GM19468 (cell line): Measurements from ENCODE around the gene SPINK4.
A peak's percentile ranks its signal among the peaks of the same experiment; 100 is the strongest.

Experiments
- ATAC-seq: cut with Tn5 transposase; IDR thresholded peaks from one replicate; pipeline ENCODE4 v1.9.1; 2021; ENCODE audit warnings: mild to moderate bottlenecking, moderate library complexity, moderate number of reproducible peaks; ENCODE audit not compliant: unreplicated experiment; ENCODE audit errors: extremely low read depth

Gene SPINK4

GRCh38 chr9:33255014-33255413 is 15.0 kb downstream of the SPINK4 start:
- no peak for ATAC-seq

DNA sequence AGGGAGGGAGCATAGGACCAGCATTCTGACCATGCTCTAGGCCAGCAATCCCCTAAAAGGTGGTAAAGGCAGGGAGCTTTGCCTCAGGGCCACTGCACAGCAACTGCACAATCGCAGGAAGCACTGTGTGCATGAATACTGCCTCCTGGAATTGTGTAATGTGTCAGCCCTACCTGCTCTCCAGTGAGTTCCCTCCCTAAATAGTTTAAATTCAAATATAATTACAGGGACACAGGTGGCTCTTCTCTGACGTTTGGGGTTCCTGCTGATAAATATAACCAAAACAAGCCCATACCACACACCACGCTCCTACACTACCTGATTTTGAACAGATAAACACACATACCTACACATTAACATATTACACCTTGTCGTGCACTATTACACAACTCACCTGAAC is 15.5 kb downstream of the SPINK4 start:
- no peak for ATAC-seq

DNA sequence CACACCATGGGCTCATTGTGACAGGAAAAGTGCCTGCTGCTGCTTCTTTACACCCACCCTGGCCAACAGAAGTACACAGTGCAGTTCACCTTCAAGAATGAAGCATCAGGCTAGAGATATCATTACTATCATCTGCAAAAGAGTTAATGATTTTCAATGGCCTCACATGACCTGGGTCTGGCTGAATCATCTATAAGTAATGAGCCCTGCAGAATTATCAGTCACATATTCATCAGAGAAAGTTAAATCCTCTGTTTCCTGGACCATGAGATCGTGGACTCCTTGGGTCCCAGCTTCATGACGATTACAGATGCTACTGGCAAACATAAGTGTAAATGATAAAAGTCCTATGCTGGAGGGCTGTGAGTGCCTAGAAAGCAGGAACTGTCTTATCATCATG is 16.3 kb downstream of the SPINK4 start:
- no peak for ATAC-seq

DNA sequence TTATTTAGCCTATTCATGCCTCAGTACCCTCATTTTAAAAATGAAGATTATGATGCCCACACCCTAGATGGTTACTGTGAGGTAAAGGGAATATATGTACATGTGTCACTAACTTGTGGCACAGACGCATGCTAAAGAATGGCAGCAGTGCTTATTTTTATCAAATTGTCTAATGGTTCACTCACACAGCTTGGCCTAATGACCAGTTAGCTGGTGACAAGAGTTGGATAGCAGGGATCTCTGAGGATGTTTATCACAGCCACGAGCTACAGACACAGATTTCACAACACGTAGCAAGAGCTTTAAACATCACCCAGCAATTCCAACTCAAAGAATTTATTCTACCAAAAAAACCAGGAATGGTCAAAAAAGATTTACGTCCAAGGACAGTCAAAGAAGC is 17.3 kb downstream of the SPINK4 start:
- ATAC-seq = no peak

DNA sequence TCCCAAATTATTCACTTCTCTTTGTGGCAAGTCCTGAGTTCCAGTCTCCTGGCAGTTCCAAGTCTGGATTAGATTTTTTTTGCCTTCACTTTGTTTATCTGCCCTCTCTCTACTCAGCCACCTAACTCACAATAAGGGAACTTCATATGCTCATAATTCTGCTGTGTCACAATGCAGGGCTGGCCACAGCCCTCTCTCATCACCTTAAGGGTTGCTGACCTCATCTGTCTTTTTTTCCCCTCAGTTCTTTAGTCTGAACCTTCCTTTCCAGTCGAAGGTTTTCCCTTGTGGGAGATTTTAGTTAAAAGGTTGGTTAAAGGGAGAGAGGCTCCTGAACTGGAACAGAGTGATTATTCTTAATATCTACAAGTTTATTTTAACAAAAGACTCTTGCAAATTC is 20.4 kb downstream of the SPINK4 start:
- ATAC-seq = no peak

DNA sequence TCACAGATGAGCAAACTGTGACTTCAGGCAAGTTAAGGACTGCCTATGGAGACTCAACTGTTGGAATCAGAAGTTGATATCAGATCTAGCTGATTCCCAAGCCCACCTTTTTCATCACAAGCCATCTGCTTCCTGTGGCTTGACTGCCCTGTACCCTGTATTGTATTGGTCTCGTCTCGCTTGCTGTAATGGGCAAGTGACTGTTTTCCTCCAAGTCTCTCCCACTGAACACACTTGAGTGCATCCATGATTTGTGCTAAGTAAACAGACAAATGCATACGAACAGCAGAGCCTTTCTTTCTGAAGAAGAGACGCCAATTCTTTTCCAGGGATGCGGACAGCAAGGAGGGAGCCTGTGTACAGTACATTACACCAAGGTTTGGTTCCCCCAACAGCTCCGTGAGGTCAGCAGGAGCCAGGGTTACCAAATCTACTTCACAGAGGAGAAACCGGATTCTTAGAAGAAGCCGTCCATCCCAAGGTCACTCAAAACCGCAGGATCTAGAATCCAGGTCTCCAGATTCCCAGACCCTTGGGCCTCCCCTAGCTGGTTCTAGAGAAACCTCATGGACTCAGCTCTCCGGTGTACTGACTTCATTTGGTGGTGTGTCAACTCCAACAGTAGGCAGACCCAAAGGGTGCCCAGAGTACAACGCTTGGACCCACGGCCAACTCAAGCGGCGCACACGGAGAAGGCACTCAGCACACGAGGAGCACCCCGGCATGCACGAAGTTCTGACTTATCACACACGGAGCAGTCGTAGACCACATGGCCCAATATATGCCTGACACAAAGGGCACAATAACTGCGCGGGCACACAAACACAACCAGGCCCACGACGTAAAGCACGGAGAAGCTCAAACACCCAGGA is 23.4 kb downstream of the SPINK4 start:
- no peak for ATAC-seq

DNA sequence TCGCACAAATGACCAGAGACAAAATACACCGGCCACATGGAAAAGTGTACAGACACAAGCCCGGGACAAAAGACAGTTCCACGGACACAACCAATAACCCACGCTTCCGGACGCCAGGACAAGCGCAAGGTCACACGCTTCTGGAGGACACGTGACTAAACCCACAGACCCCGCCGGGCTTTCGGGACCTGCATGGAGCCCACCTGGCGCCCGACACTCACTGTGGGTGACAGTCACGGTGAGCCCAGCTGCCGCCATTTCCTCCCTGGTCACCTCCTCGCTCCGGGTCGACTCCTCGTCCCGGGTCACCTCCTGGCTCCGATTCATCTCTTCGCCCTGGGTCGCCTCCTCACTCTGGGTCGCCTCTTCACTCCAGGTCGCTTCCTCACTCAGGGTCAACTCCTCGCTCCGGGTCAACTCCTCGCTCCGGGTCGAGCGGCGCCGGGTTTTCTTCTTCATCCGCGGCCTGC is 24.1 kb downstream of the SPINK4 start:
- ATAC-seq = no peak

GRCh38 chr9:33264473-33265177 is 24.7 kb downstream of the SPINK4 start, which contains the start of the genes BAG1 and CHMP5:
Gene BAG1, minus strand, starts transcription at chr9:33264708.
Gene CHMP5, plus strand, starts transcription at chr9:33265049. Its CDS starts 30 bp downstream, at chr9:33265079.
- ATAC-seq = peak; percentile 75

DNA sequence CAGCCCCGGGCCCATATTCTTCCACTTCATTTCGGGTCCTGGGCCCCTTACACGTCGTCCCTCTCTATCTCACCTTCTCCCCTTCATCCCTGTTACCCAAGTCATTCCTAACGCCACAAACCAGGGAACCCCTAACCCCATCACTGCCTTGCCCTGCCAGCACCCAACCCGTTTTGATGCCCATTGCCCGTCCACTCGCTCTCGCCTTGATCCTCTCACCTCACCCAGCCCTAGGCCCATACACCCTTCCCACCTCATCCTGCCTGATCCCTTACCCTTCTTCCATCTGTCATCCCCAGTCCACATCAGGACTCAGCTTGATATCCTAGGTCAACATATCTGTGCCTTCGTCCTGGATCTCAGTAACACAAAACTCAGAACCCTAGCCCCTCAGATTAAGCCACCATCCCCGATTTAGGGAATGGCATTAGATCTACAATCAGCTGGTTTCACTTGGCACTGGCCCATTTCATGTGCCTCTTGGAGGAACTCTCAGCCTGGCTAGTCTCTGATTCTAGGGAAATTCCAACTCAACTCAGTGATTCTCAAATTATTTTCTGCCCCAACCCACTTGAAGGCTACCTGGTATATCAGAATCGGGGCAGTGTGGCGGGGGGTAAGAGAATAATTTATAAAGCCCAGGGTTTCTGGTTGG is 25.4 kb downstream of the SPINK4 start:
- ATAC-seq = no peak

- no peak for ATAC-seq
Measured at GRCh38 chr9:33267151-33267767, 27.3 kb downstream of the SPINK4 start.

DNA sequence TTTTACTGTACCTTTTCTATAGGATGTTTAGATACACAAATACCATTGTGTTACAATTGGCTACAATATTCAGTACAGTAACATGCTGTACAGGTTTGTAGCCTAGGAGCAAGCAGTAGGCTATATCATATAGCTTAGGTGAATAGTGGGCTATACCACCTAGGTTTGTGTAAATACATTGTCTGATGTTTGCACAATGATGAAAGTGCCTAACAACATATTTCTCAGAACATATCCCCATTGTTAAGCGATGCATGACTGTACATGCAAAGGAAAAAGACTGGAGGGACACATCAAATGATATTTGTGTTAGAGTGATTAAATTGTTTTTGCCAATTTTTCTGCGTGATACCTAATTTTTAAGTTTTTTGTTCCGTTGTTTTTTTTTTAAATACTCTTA is 30.2 kb downstream of the SPINK4 start:
- ATAC-seq = no peak

DNA sequence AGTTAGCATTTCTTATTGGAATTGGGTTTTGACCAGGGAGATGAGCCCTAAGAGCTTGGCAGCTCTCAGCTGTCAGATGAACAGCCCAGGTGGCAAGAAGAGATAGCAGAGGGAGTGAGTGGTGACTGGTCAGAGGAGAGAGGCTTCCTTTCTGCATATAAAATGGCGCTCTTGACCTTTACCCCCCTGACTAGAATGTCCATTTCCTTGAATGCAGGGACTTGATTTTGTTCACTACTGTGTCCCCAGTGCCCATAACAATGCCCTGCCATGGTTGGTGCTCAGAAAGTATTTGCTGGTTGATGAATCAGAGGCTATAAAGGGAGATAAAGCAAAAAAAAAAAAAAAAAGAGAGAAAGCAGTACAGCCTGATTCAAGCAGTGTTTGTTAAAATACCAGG is 32.1 kb downstream of the SPINK4 start:
- no peak for ATAC-seq

DNA sequence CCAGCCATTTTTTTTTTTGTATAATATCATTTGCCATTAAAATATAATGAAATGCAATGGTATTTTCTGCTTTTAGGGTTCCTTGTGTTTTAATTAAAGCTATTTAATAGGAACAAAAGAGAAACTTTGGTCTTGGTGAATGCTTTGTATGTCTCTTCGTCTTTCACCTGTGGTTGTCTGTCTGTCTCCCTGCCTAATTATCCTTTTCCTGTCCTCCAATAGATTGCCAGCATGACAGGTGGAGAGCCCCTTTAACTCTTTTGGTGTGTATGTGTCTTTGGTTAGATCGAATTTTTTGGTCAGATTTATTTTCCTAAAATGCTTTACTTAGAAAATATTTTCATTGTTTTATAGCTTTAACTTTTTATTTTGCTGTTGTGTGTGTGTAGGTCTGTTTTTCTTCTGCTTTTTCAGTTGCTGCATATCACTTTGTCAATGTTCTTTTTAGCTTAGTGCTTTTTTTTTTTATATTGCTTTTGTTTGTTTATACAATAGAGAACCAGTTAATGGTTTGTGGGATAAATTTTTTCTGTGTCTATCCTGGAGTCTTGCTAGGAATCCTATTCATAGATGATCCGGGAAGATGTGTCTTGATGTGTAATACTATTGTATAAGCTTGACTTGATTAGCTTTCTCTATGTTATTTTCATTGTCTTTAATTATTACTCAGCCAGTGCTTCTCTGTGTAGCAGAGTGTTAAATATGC is 33.5 kb downstream of the SPINK4 start:
- ATAC-seq = no peak

DNA sequence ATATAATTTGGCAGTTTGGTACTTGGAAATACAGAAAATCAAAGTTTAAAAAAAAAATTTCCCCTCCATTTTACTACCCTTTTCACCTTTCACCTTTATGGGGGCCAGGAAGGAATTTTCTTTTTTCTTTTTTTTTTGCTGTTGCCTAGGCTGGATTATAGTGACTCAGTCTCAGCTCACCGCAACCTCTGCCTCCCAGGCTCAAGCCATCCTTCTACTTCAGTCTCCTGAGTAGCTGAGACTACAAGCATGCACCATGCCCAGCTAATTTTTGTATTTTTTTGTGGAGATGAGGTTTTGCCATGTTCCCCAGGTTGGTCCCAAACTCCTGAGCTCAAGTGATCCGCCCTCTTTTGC is 34.0 kb downstream of the SPINK4 start:
- no peak for ATAC-seq

DNA sequence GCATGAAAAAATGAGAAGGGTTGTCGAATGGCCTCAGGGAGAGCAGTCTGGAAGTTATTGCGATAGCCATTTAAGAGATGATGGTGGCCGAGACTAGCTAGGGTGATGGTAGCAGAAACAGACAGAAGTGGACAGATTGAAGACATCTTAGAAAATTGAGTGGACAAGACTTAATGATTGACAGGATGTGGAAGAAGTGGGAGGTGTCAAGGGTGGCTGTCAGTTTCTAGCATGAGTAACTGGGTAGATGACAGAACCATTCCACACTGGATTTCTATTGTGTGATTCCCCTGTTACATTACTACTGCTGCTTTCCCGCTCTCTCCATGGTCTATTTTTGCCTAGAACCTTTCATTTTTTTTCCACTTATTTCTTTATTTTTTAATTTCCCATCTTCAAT is 37.5 kb downstream of the SPINK4 start:
- ATAC-seq = no peak

- ATAC-seq = no peak
Measured at GRCh38 chr9:33285502-33285901, 45.5 kb downstream of the SPINK4 start.

- ATAC-seq = no peak
Measured at GRCh38 chr9:33287087-33287490, 47.1 kb downstream of the SPINK4 start.

GRCh38 chr9:33288235-33288634 is 48.3 kb downstream of the SPINK4 start:
- no peak for ATAC-seq

- ATAC-seq = no peak
Measured at GRCh38 chr9:33288828-33289483, 49.0 kb downstream of the SPINK4 start.
